ENCODE results near the gene GDPGP1. TPM values are rescaled to one million over a fixed set of nuclear protein-coding genes. Genes with fewer than 3 reads are reported as not detected.

GDPGP1 gene
- total and polyA plus RNA-seq, 4 donors, result 3.4 to 11.0 (median 5.2) TPM

- H3K9me3 ChIP-seq (ENCODE audit: control insufficient read depth in 4 of 4, insufficient read depth in 3 of 4, low read length in 3 of 4), result no peaks in the 10 kb centered on the region
- TF ChIP-seq CTCF (IDR thresholded peaks at IDR 0.05; ENCODE audit: control extremely low read depth, extremely low read depth), result no peak
- H3K27me3 ChIP-seq (ENCODE audit: control insufficient read depth in 3 of 3, insufficient read depth in 3 of 3, low read length in 2 of 3), result no peaks in the 10 kb centered on the region
- H3K36me3 ChIP-seq (ENCODE audit: control insufficient read depth in 4 of 4, insufficient read depth in 4 of 4, low read length in 4 of 4), result peaks cover 0 to 8% (median 0%) of the 10 kb centered on the region in 4 donors
- DNase-seq (peak in 2 of 3 donors; percentile 18 to 27), ATAC-seq (ENCODE audit: insufficient read depth, low FRiP score) (no peak)
- peak overlapping the region in 1 of 2 donors; percentile 59 for H3K27ac ChIP-seq (ENCODE audit: low read depth in 1 of 2, low read length in 1 of 2)
- peaks cover 0 to 23% (median 7%) of the 10 kb centered on the region in 5 donors for H3K4me1 ChIP-seq (ENCODE audit: control insufficient read depth in 5 of 5, insufficient read depth in 5 of 5, low read length in 5 of 5)
- H3K9ac ChIP-seq (ENCODE audit: insufficient read depth in 1 of 2, low read length in 2 of 2), result peak overlapping the region in 1 of 2 donors; percentile 44
- H3K4me3 ChIP-seq, result peak overlapping the region; percentile 76
- 12 to 17% methylated on average over 20 to 25 of the region's 25 CpGs for WGBS, 2 donors
These were observed 32.0 kb upstream of the GDPGP1 start for GRCh38 chr15:90201944-90202375.

- 89 to 93% methylated on average over 4 of the region's 4 CpGs for WGBS, 2 donors
- TF ChIP-seq CTCF (IDR thresholded peaks at IDR 0.05; ENCODE audit: control extremely low read depth, extremely low read depth), result no peak
These were observed 31.1 kb upstream of the GDPGP1 start for GRCh38 chr15:90202929-90203328.

GRCh38 chr15:90203473-90203872 lies 30.5 kb upstream of the GDPGP1 start:
- Histone ChIP-seq H3K9ac (ENCODE audit: insufficient read depth in 1 of 2, low read length in 2 of 2) (no peak overlapping the region), H3K4me3 (no peak overlapping the region), H3K36me3 (ENCODE audit: control insufficient read depth in 4 of 4, insufficient read depth in 4 of 4, low read length in 4 of 4) (peaks cover 0 to 8% (median 0%) of the 10 kb centered on the region in 4 donors), H3K9me3 (ENCODE audit: control insufficient read depth in 4 of 4, insufficient read depth in 3 of 4, low read length in 3 of 4) (no peaks in the 10 kb centered on the region), H3K27me3 (ENCODE audit: control insufficient read depth in 3 of 3, insufficient read depth in 3 of 3, low read length in 2 of 3) (no peaks in the 10 kb centered on the region), H3K27ac (ENCODE audit: low read depth in 1 of 2, low read length in 1 of 2) (no peak overlapping the region), H3K4me1 (ENCODE audit: control insufficient read depth in 5 of 5, insufficient read depth in 5 of 5, low read length in 5 of 5) (peaks cover 0 to 23% (median 7%) of the 10 kb centered on the region in 5 donors)
- DNase-seq (no peak), ATAC-seq (ENCODE audit: insufficient read depth, low FRiP score) (no peak)
- 95 to 97% methylated on average over 7 of the region's 7 CpGs for WGBS, 2 donors
- TF ChIP-seq CTCF (IDR thresholded peaks at IDR 0.05; ENCODE audit: control extremely low read depth, extremely low read depth), result no peak

More at GRCh38 chr15:90202929-90203328, 31.1 kb upstream of the GDPGP1 start:
- Histone ChIP-seq H3K4me3 (no peak overlapping the region), H3K4me1 (ENCODE audit: control insufficient read depth in 5 of 5, insufficient read depth in 5 of 5, low read length in 5 of 5) (peaks cover 0 to 23% (median 7%) of the 10 kb centered on the region in 5 donors), H3K36me3 (ENCODE audit: control insufficient read depth in 4 of 4, insufficient read depth in 4 of 4, low read length in 4 of 4) (peaks cover 0 to 8% (median 0%) of the 10 kb centered on the region in 4 donors), H3K27ac (ENCODE audit: low read depth in 1 of 2, low read length in 1 of 2) (no peak overlapping the region), H3K9me3 (ENCODE audit: control insufficient read depth in 4 of 4, insufficient read depth in 3 of 4, low read length in 3 of 4) (no peaks in the 10 kb centered on the region), H3K9ac (ENCODE audit: insufficient read depth in 1 of 2, low read length in 2 of 2) (no peak overlapping the region), H3K27me3 (ENCODE audit: control insufficient read depth in 3 of 3, insufficient read depth in 3 of 3, low read length in 2 of 3) (no peaks in the 10 kb centered on the region)
- ATAC-seq (ENCODE audit: insufficient read depth, low FRiP score) (no peak), DNase-seq (no peak)

- Histone ChIP-seq H3K27ac (ENCODE audit: low read depth in 1 of 2, low read length in 1 of 2) (no peak overlapping the region), H3K36me3 (ENCODE audit: control insufficient read depth in 4 of 4, insufficient read depth in 4 of 4, low read length in 4 of 4) (peaks cover 0 to 8% (median under 1%) of the 10 kb centered on the region in 4 donors), H3K9ac (ENCODE audit: insufficient read depth in 1 of 2, low read length in 2 of 2) (no peak overlapping the region), H3K4me3 (no peak overlapping the region), H3K4me1 (ENCODE audit: control insufficient read depth in 5 of 5, insufficient read depth in 5 of 5, low read length in 5 of 5) (peaks cover 0 to 23% (median 7%) of the 10 kb centered on the region in 5 donors), H3K27me3 (ENCODE audit: control insufficient read depth in 3 of 3, insufficient read depth in 3 of 3, low read length in 2 of 3) (no peaks in the 10 kb centered on the region), H3K9me3 (ENCODE audit: control insufficient read depth in 4 of 4, insufficient read depth in 3 of 4, low read length in 3 of 4) (no peaks in the 10 kb centered on the region)
- 74 to 76% methylated on average over 8 of the region's 8 CpGs for WGBS, 2 donors
- no peak for TF ChIP-seq CTCF (IDR thresholded peaks at IDR 0.05; ENCODE audit: control extremely low read depth, extremely low read depth)
- DNase-seq (peak; percentile 42 to 53 (median 48)), ATAC-seq (ENCODE audit: insufficient read depth, low FRiP score) (no peak)
These were observed 30.1 kb upstream of the GDPGP1 start for GRCh38 chr15:90203922-90204321.
